Measurements from ENCODE around the gene IL12A. TPM values are rescaled to one million over a fixed set of nuclear protein-coding genes. Genes with fewer than 3 reads are reported as not detected.

IL12A gene
- total RNA-seq, 2 experiments from 2014 or later, result not detected

GRCh38 chr3:159964166-159964973, 24.3 kb upstream of the IL12A start:
- no peak overlapping the region for H3K27ac Mint-ChIP-seq
- peaks cover 4% of the 10 kb centered on the region for H3K27me3 Mint-ChIP-seq (ENCODE audit: low read depth)
- H3K36me3 Mint-ChIP-seq (ENCODE audit: low read depth), result no peaks in the 10 kb centered on the region
- peaks cover 5% of the 10 kb centered on the region for H3K4me1 Mint-ChIP-seq (ENCODE audit: low read depth)
- CTCF ChIA-PET, result interaction anchor here (1.4 kb wide), 1 partner anchor 24 kb away, joined by 3 read pairs; the partner anchor contains the start of gene IL12A
- DNase-seq, result no peak
- no peak overlapping the region for H3K4me3 Mint-ChIP-seq
- no peaks in the 10 kb centered on the region for H3K9me3 Mint-ChIP-seq
- intact Hi-C loops (cut with micrococcal nuclease), result no loop called here

- Mint-ChIP-seq H3K27ac (no peak overlapping the region), H3K4me1 (ENCODE audit: low read depth) (no peaks in the 10 kb centered on the region), H3K9me3 (no peaks in the 10 kb centered on the region), H3K4me3 (no peak overlapping the region), H3K27me3 (ENCODE audit: low read depth) (peaks cover 11% of the 10 kb centered on the region), H3K36me3 (ENCODE audit: low read depth) (no peaks in the 10 kb centered on the region)
- intact Hi-C loops (cut with micrococcal nuclease), result no loop called here
- no peak for DNase-seq
- CTCF ChIA-PET, result no interaction called here
Measured at GRCh38 chr3:159971311-159971710, 17.3 kb upstream of the IL12A start.

GRCh38 chr3:159977295-159977694, 11.3 kb upstream of the IL12A start:
- H3K27ac Mint-ChIP-seq, result no peak overlapping the region
- H3K4me1 Mint-ChIP-seq (ENCODE audit: low read depth), result no peaks in the 10 kb centered on the region
- H3K27me3 Mint-ChIP-seq (ENCODE audit: low read depth), result peaks cover 18% of the 10 kb centered on the region
- intact Hi-C loops (cut with micrococcal nuclease), result no loop called here
- no peak overlapping the region for H3K4me3 Mint-ChIP-seq
- DNase-seq, result no peak
- no peaks in the 10 kb centered on the region for H3K9me3 Mint-ChIP-seq
- H3K36me3 Mint-ChIP-seq (ENCODE audit: low read depth), result no peaks in the 10 kb centered on the region
- CTCF ChIA-PET, result interaction anchor here (1.1 to 1.2 kb wide), 2 partner anchors 14 to 26 kb away, joined by 3 read pairs; no protein-coding TSS in a partner anchor

- intact Hi-C loops (cut with micrococcal nuclease), result no loop called here
- Mint-ChIP-seq H3K27ac (no peak overlapping the region), H3K36me3 (ENCODE audit: low read depth) (no peaks in the 10 kb centered on the region), H3K9me3 (no peaks in the 10 kb centered on the region), H3K27me3 (ENCODE audit: low read depth) (peaks cover 17% of the 10 kb centered on the region), H3K4me3 (no peak overlapping the region), H3K4me1 (ENCODE audit: low read depth) (no peaks in the 10 kb centered on the region)
- CTCF ChIA-PET, result no interaction called here
- DNase-seq, result no peak
Measured at GRCh38 chr3:159978353-159978752, 10.3 kb upstream of the IL12A start.

GRCh38 chr3:159978918-159979703, 9.5 kb upstream of the IL12A start:
- CTCF ChIA-PET, result interaction anchor here (0.9 to 1.2 kb wide), 3 partner anchors 9 to 94 kb away, joined by 4 read pairs; partner anchors contain the start of gene IL12A
- Mint-ChIP-seq H3K4me1 (ENCODE audit: low read depth) (no peaks in the 10 kb centered on the region), H3K36me3 (ENCODE audit: low read depth) (no peaks in the 10 kb centered on the region), H3K9me3 (no peaks in the 10 kb centered on the region), H3K27ac (no peak overlapping the region), H3K4me3 (no peak overlapping the region), H3K27me3 (ENCODE audit: low read depth) (peaks cover 16% of the 10 kb centered on the region)
- DNase-seq, result no peak
- intact Hi-C loops (cut with micrococcal nuclease), result no loop called here

GRCh38 chr3:159982442-159982974, 6.1 kb upstream of the IL12A start:
- Mint-ChIP-seq H3K4me1 (ENCODE audit: low read depth) (peaks cover 4% of the 10 kb centered on the region), H3K9me3 (no peaks in the 10 kb centered on the region), H3K27me3 (ENCODE audit: low read depth) (peaks cover 11% of the 10 kb centered on the region), H3K27ac (no peak overlapping the region), H3K4me3 (no peak overlapping the region), H3K36me3 (ENCODE audit: low read depth) (no peaks in the 10 kb centered on the region)
- DNase-seq, result no peak
- intact Hi-C loops (cut with micrococcal nuclease), result loop anchor here (10.0 kb wide), 1 partner anchor 1338 kb away; the partner anchor contains the start of gene GFM1
- CTCF ChIA-PET, result interaction anchor here (0.5 to 1.4 kb wide), 2 partner anchors 24 to 67 kb away, joined by 4 to 8 read pairs; no protein-coding TSS in a partner anchor

- Mint-ChIP-seq H3K4me1 (ENCODE audit: low read depth) (peaks cover 14% of the 10 kb centered on the region), H3K27ac (no peak overlapping the region), H3K27me3 (ENCODE audit: low read depth) (no peaks in the 10 kb centered on the region), H3K9me3 (no peaks in the 10 kb centered on the region), H3K4me3 (peak overlapping the region; percentile 57), H3K36me3 (ENCODE audit: low read depth) (no peaks in the 10 kb centered on the region)
- CTCF ChIA-PET, result interaction anchor here (1.7 to 6.9 kb wide), 4 partner anchors 8 to 102 kb away, joined by 4 to 97 read pairs (median 14); no protein-coding TSS in a partner anchor
- intact Hi-C loops (cut with micrococcal nuclease), result loop anchor here (5.0 to 10.0 kb wide), 3 partner anchors 60 to 1342 kb away; partner anchors contain the start of gene GFM1
- no peak for DNase-seq
Measured at GRCh38 chr3:159987291-159987711, 1.3 kb upstream of the IL12A start.

- no peaks in the 10 kb centered on the region for H3K27me3 Mint-ChIP-seq (ENCODE audit: low read depth)
- no peak for DNase-seq
- intact Hi-C loops (cut with micrococcal nuclease), result loop anchor here (5.0 to 10.0 kb wide), 3 partner anchors 63 to 1345 kb away; partner anchors contain the start of gene GFM1
- peaks cover 14% of the 10 kb centered on the region for H3K4me1 Mint-ChIP-seq (ENCODE audit: low read depth)
- H3K36me3 Mint-ChIP-seq (ENCODE audit: low read depth), result no peaks in the 10 kb centered on the region
- H3K9me3 Mint-ChIP-seq, result no peaks in the 10 kb centered on the region
- no peak overlapping the region for H3K4me3 Mint-ChIP-seq
- CTCF ChIA-PET, result interaction anchor here (0.6 to 6.9 kb wide), 7 partner anchors 9 to 106 kb away, joined by 3 to 97 read pairs (median 5); no protein-coding TSS in a partner anchor
- H3K27ac Mint-ChIP-seq, result no peak overlapping the region
Measured at GRCh38 chr3:159989973-159990846, 1.6 kb downstream of the IL12A start.

GRCh38 chr3:159991591-159991990, 3.0 kb downstream of the IL12A start:
- CTCF ChIA-PET, result interaction anchor here (0.8 to 6.9 kb wide), 4 partner anchors 12 to 503 kb away, joined by 3 to 97 read pairs (median 6); no protein-coding TSS in a partner anchor
- Mint-ChIP-seq H3K4me3 (no peak overlapping the region), H3K9me3 (no peaks in the 10 kb centered on the region), H3K36me3 (ENCODE audit: low read depth) (no peaks in the 10 kb centered on the region), H3K4me1 (ENCODE audit: low read depth) (peaks cover 14% of the 10 kb centered on the region), H3K27ac (no peak overlapping the region), H3K27me3 (ENCODE audit: low read depth) (no peaks in the 10 kb centered on the region)
- no peak for DNase-seq
- intact Hi-C loops (cut with micrococcal nuclease), result no loop called here

GRCh38 chr3:159992589-159992988, 4.0 kb downstream of the IL12A start:
- Mint-ChIP-seq H3K4me3 (no peak overlapping the region), H3K36me3 (ENCODE audit: low read depth) (no peaks in the 10 kb centered on the region), H3K4me1 (ENCODE audit: low read depth) (peaks cover 9% of the 10 kb centered on the region), H3K27ac (no peak overlapping the region), H3K9me3 (no peaks in the 10 kb centered on the region), H3K27me3 (ENCODE audit: low read depth) (no peaks in the 10 kb centered on the region)
- CTCF ChIA-PET, result interaction anchor here (2.4 to 6.9 kb wide), 2 partner anchors 11 to 108 kb away, joined by 9 to 97 read pairs; no protein-coding TSS in a partner anchor
- no peak for DNase-seq
- intact Hi-C loops (cut with micrococcal nuclease), result no loop called here

- H3K27ac Mint-ChIP-seq, result no peak overlapping the region
- H3K4me3 Mint-ChIP-seq, result no peak overlapping the region
- no peaks in the 10 kb centered on the region for H3K9me3 Mint-ChIP-seq
- no peak for DNase-seq
- no peaks in the 10 kb centered on the region for H3K27me3 Mint-ChIP-seq (ENCODE audit: low read depth)
- CTCF ChIA-PET, result interaction anchor here (1.1 kb wide), 1 partner anchor 109 kb away, joined by 3 read pairs; no protein-coding TSS in a partner anchor
- H3K4me1 Mint-ChIP-seq (ENCODE audit: low read depth), result no peaks in the 10 kb centered on the region
- intact Hi-C loops (cut with micrococcal nuclease), result no loop called here
- H3K36me3 Mint-ChIP-seq (ENCODE audit: low read depth), result no peaks in the 10 kb centered on the region
Measured at GRCh38 chr3:159994182-159994581, 5.5 kb downstream of the IL12A start.

Data from activated naive CD4-positive, alpha-beta T cell treated with anti-CD3 and anti-CD28 coated beads for 36 hours (primary cell).